ENCODE measurements around the gene FGF3. TPM values are rescaled to one million over a fixed set of nuclear protein-coding genes. Genes with fewer than 3 reads are reported as not detected.

FGF3 gene
- total and polyA plus RNA-seq, 4 donors: not detected

DNA sequence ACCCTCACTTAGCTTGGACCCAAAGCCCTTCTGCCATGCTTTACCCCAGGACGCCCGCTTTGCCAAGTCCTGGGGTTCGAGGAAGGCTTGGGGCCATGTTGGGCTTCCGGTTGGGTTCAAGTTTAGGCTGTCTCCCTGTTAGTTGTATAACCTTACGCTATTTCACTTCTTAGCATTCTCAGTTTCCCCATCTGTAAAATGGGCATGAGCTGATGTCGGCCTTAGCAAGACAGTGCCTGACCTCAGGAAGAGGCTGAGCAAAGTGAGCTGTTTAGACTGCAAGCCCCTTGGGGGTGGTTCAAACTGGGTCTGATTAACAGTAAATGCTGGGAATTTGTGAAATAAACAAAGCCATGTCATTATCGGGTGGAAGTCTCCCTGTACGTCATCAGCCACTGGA is 40.8 kb downstream of the FGF3 start:
- H3K9ac ChIP-seq (ENCODE audit: insufficient read depth in 1 of 2, low read length in 2 of 2): no peak overlapping the region
- TF ChIP-seq, protein P1, sequence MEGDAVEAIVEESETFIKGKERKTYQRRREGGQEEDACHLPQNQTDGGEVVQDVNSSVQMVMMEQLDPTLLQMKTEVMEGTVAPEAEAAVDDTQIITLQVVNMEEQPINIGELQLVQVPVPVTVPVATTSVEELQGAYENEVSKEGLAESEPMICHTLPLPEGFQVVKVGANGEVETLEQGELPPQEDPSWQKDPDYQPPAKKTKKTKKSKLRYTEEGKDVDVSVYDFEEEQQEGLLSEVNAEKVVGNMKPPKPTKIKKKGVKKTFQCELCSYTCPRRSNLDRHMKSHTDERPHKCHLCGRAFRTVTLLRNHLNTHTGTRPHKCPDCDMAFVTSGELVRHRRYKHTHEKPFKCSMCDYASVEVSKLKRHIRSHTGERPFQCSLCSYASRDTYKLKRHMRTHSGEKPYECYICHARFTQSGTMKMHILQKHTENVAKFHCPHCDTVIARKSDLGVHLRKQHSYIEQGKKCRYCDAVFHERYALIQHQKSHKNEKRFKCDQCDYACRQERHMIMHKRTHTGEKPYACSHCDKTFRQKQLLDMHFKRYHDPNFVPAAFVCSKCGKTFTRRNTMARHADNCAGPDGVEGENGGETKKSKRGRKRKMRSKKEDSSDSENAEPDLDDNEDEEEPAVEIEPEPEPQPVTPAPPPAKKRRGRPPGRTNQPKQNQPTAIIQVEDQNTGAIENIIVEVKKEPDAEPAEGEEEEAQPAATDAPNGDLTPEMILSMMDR (IDR thresholded peaks at IDR 0.05; ENCODE audit: control extremely low read depth, extremely low read depth): no peak
- H3K36me3 ChIP-seq (ENCODE audit: control insufficient read depth in 4 of 4, insufficient read depth in 4 of 4, low read length in 4 of 4): no peaks in the 10 kb centered on the region
- peaks cover 22 to 33% (median 31%) of the 10 kb centered on the region in 3 donors for H3K27me3 ChIP-seq (ENCODE audit: control insufficient read depth in 3 of 3, insufficient read depth in 3 of 3, low read length in 2 of 3)
- H3K27ac ChIP-seq (ENCODE audit: low read depth in 1 of 2, low read length in 1 of 2): no peak overlapping the region
- 86 to 90% methylated on average over 8 of the region's 8 CpGs for WGBS, 2 donors
- no peak for DNase-seq
- H3K4me1 ChIP-seq (ENCODE audit: control insufficient read depth in 5 of 5, insufficient read depth in 5 of 5, low read length in 5 of 5): peaks cover 0 to 1% (median 0%) of the 10 kb centered on the region in 5 donors
- no peak overlapping the region for H3K4me3 ChIP-seq
- ATAC-seq (ENCODE audit: insufficient read depth, low FRiP score): no peak
- H3K9me3 ChIP-seq (ENCODE audit: control insufficient read depth in 4 of 4, insufficient read depth in 3 of 4, low read length in 3 of 4): no peaks in the 10 kb centered on the region

DNA sequence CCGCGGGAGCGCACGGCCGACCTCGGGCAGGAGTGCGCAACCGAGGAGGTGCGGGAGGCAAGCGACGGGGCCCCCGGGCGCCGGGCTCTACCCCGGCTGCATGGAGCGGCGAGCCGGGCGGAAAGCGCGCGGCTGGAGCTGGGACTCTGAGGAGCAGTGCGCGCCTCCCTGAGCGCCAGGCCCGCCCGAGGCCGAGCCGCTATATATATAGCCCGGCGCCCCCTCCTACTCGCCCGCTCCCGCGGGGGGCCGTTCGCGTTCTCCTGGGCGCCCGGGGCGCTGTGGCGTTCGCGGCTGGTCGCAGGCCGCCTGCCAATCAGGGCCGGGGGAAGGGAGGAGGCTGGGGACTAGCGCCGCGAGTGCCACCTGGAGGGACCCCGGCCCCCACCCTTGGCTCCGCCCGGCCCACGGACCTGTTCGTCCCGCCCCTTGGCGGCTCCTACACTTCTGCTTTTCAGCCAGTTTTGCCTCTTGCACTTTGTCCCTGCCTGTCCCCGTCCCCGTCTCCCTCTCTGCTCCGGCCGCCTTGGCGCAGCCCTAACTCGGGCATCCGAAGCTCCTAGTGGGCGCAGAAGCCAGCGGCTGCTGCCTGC is 44.0 kb downstream of the FGF3 start, which contains the start of gene FGF4:
Gene FGF4 (minus strand): TSS at position 179 of the 593 bp plus-strand sequence. CDS start 257 bp downstream, outside the sequence.
- no peak within 1 kb of the TSS for H3K9ac ChIP-seq (ENCODE audit: insufficient read depth in 1 of 2, low read length in 2 of 2)
- no peak within 1 kb of the TSS for H3K4me3 ChIP-seq
- no peaks in the 10 kb centered on the region for H3K36me3 ChIP-seq (ENCODE audit: control insufficient read depth in 4 of 4, insufficient read depth in 4 of 4, low read length in 4 of 4)
- H3K27ac ChIP-seq (ENCODE audit: low read depth in 1 of 2, low read length in 1 of 2): no peak within 1 kb of the TSS
- ATAC-seq (ENCODE audit: insufficient read depth, low FRiP score) (no peak), DNase-seq (peak in 1 of 3 donors; percentile 6)
- 1 to 3% methylated on average over 44 to 66 of the region's 66 CpGs for WGBS, 2 donors
- H3K27me3 ChIP-seq (ENCODE audit: control insufficient read depth in 3 of 3, insufficient read depth in 3 of 3, low read length in 2 of 3): peaks cover 31 to 58% (median 52%) of the 10 kb centered on the region in 3 donors
- no peaks in the 10 kb centered on the region for H3K9me3 ChIP-seq (ENCODE audit: control insufficient read depth in 4 of 4, insufficient read depth in 3 of 4, low read length in 3 of 4)
- H3K4me1 ChIP-seq (ENCODE audit: control insufficient read depth in 5 of 5, insufficient read depth in 5 of 5, low read length in 5 of 5): peaks cover 0 to 1% (median 0%) of the 10 kb centered on the region in 5 donors
- TF ChIP-seq, protein P1 (IDR thresholded peaks at IDR 0.05; ENCODE audit: control extremely low read depth, extremely low read depth): no peak

DNA sequence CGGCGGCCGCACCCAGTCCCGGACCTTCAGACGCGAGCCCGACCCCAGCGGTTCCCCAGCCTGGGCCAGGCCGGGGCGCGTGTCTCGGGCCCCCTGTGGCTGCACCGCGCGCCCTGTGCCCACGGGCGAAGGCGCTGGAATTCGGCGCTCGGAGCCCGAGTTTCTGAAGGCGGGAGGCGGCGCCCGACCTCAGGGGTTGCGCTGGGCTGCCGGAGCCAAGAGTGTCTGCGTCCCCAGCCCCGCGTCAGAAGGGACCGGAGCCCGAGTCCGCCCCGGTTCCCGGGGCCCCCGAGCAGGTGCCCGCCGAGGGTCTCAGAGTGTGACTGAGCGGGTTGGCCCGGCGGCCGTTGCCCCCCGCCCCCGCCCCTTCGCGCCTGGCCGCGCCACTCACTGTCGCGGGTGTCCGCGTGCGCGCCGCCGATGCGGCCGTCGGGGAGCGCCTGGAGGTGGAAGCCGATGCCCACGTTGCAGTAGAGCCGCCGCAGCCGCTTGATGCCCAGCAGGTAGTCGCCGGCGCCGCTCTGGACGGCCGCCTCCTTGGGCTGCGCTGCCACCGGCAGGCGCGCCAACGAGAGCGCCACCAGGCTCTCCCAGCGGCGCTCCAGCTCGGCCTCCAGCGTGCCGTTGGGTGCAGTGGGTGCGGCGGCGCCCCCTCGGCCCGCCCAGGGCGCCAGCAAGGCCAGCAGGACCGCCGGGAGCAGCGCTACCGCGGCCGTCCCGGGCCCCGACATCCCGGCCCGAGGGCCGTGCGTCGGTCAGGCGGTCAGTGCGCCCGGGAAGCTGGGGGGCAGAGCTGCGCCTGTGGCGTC is 44.7 kb downstream of the FGF3 start:
- ATAC-seq (ENCODE audit: insufficient read depth, low FRiP score) (no peak), DNase-seq (no peak)
- Histone ChIP-seq H3K27ac (ENCODE audit: low read depth in 1 of 2, low read length in 1 of 2) (no peak overlapping the region), H3K9ac (ENCODE audit: insufficient read depth in 1 of 2, low read length in 2 of 2) (no peak overlapping the region), H3K4me3 (no peak overlapping the region), H3K27me3 (ENCODE audit: control insufficient read depth in 3 of 3, insufficient read depth in 3 of 3, low read length in 2 of 3) (peaks cover 31 to 65% (median 54%) of the 10 kb centered on the region in 3 donors), H3K36me3 (ENCODE audit: control insufficient read depth in 4 of 4, insufficient read depth in 4 of 4, low read length in 4 of 4) (no peaks in the 10 kb centered on the region), H3K9me3 (ENCODE audit: control insufficient read depth in 4 of 4, insufficient read depth in 3 of 4, low read length in 3 of 4) (no peaks in the 10 kb centered on the region), H3K4me1 (ENCODE audit: control insufficient read depth in 5 of 5, insufficient read depth in 5 of 5, low read length in 5 of 5) (peaks cover 0 to 1% (median 0%) of the 10 kb centered on the region in 5 donors)
- TF ChIP-seq, protein P1 (IDR thresholded peaks at IDR 0.05; ENCODE audit: control extremely low read depth, extremely low read depth): no peak
- 2 to 3% methylated on average over 80 to 107 of the region's 107 CpGs for WGBS, 2 donors
